Rectal smooth muscle tissue (tissue), 1 donor: ENCODE data around the gene SMC1B.
"Not testable (repeated sequence)": the region's sequence is repeated elsewhere in the genome, so short reads cannot be mapped to it uniquely, and the experiment has no call there.

Experiments used
- H3K27ac ChIP-seq: one replicate; pipeline ENCODE4 v1.7.0; 2013; ENCODE audit warnings: low read depth, low read length, inconsistent platforms
- H3K27me3 ChIP-seq: one replicate; pipeline ENCODE4 v1.7.0; 2013; ENCODE audit warnings: low read length; ENCODE audit not compliant: control insufficient read depth, insufficient read depth
- H3K36me3 ChIP-seq: one replicate; pipeline ENCODE4 v1.7.0; 2013; ENCODE audit warnings: low read length; ENCODE audit not compliant: control insufficient read depth, insufficient read depth
- H3K4me1 ChIP-seq: one replicate; pipeline ENCODE4 v1.7.0; 2013; ENCODE audit warnings: low read length; ENCODE audit not compliant: control insufficient read depth, insufficient read depth
- H3K4me3 ChIP-seq: one replicate; pipeline ENCODE4 v1.7.0; 2013; ENCODE audit warnings: low read length
- H3K9ac ChIP-seq: one replicate; pipeline ENCODE4 v1.7.0; 2013; ENCODE audit warnings: low read length

SMC1B gene

DNA sequence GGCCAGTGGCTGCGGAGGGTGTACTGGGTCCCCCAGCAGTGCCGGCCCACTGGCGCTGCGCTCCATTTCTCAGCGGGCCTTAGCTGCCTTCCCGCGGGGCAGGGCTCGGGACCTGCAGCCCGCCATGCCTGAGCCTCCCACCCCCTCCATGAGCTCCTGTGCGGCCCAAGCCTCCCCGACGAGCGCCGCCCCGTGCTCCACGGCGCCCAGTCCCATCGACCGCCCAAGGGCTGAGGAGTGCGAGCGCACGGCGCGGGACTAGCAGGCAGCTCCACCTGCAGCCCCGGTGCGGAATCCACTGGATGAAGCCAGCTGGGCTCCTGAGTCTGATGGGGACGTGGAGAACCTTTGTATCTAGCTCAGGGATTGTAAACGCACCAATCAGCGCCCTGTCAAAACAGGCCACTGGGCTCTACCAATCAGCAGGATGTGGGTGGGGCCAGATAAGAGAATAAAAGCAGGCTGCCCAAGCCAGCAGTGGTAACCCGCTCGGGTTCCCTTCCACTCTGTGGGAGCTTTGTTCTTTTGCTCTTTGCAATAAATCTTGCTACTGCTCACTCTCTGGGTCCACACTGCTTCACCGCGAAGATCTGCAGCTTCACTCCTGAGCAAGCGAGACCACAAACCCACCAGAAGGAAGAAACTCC, 23.6 kb upstream of the SMC1B start:
- not testable (repeated sequence) for H3K36me3 ChIP-seq, H3K9ac ChIP-seq, H3K27me3 ChIP-seq, H3K4me3 ChIP-seq, H3K4me1 ChIP-seq, H3K27ac ChIP-seq

DNA sequence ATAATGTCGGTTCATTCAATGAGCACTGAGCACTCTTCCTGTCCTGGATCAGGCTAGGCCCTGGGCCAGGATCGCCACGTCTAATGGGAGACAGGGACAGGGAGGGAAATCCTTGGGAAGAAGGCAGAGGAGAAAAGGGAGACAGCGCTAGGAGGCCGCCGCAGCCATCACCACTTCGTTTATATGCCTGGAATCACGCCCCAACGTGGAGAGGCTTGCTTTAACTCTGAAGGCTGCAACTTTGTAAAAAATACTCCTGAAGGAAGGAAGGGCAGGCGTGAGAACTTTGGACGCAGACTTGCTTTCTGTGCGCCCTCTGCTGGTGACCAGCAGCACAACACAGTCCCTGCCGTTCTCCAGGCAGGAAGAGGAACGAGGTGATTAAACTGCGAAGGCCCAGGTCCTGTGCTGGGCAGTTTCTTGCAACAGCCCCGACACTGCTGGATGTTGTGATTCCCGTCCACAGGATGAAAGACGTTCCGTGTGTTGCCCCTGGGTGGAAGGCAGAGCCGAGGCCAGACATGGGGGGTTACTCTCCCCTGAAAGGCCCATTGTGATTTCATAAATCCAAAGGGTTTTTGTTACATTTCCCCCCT, 22.2 kb upstream of the SMC1B start:
- H3K4me3 ChIP-seq = peak overlapping the region; percentile 0
- no peak overlapping the region for H3K9ac ChIP-seq
- H3K4me1 ChIP-seq = no peaks in the 10 kb centered on the region
- no peaks in the 10 kb centered on the region for H3K36me3 ChIP-seq
- no peaks in the 10 kb centered on the region for H3K27me3 ChIP-seq
- peak overlapping the region; percentile 18 for H3K27ac ChIP-seq

DNA sequence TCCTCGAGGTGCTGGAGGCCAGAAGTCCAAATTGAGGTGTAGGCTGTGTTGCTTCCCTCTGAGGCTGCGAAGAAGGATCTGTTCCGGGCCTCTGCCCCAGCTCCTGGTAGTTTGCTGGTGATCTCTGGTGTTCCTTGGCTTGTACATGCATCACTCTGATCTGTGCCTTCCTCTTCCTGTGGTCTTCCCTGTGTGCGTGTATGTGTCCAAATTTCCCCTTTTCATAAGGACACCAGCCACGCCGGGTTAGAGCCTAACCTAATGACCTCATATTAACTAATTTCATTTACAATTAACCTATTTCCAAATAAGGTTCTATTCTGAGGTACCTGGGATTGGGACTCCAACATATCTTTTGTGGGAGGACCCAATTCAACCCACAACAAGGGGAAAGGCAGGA, 21.6 kb upstream of the SMC1B start:
- Histone ChIP-seq H3K4me1 (no peaks in the 10 kb centered on the region), H3K36me3 (no peaks in the 10 kb centered on the region), H3K27ac (no peak overlapping the region), H3K9ac (no peak overlapping the region), H3K4me3 (no peak overlapping the region), H3K27me3 (no peaks in the 10 kb centered on the region)

DNA sequence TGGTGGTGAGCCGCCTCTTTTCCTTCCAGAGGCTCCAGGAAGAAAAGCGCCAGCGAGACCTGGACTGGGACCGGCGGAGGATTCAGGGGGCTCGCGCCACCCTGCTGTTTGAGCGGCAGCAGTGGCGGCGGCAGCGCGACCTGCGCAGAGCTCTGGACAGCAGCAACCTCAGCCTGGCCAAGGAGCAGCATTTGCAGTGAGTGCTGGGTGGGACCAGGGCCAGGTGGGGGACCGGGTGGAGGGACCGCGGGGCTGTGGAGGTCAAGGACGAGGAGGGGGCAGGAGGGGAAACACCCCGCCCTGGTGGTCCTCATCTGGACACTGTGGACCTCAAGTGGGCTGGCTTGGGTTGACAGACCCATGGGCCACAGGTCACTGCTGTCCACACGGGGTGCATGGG, 17.5 kb upstream of the SMC1B start:
- H3K9ac ChIP-seq = no peak overlapping the region
- no peaks in the 10 kb centered on the region for H3K4me1 ChIP-seq
- no peaks in the 10 kb centered on the region for H3K27me3 ChIP-seq
- no peak overlapping the region for H3K4me3 ChIP-seq
- H3K27ac ChIP-seq = no peak overlapping the region
- H3K36me3 ChIP-seq = no peaks in the 10 kb centered on the region

DNA sequence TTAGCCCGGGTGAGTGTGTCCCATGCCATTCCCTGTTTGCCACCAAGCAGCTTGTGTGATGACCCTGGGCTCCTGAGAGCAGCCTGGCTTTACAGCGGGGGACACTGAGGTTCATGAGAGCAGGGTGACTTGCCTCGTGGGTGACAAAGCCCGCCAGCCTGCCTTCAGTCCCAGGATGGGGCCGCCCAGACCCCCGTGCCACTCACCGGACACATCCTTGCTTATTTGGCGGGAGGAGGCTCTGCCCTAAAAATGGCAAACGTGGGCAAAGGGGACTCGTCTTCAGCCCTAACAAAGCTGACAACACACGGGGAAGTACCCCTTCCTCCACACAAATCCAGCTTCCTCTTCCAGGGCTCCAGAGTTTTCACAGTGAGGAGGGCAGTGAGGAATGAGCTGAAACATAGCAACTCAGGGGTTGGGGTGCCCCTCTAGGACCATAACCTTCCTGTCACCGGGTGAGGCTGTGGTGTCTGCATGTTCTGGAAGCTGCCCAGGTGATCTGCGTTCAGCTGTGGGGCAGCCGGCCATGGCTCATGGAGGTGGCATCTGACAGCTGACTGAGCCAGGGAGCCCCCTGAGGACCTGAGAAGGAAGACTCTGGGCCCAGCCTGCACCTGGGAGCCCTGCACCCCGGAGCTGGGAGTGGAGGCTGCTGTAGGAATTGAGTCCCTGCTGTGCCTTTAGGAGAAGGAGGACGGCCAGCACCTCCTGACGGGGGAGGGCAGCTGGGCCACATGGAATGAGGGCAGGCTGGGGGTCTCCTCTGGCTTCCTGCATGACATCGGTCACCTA, 16.8 kb upstream of the SMC1B start:
- H3K36me3 ChIP-seq = no peaks in the 10 kb centered on the region
- no peak overlapping the region for H3K9ac ChIP-seq
- H3K27ac ChIP-seq = no peak overlapping the region
- no peaks in the 10 kb centered on the region for H3K27me3 ChIP-seq
- no peak overlapping the region for H3K4me3 ChIP-seq
- H3K4me1 ChIP-seq = no peaks in the 10 kb centered on the region

DNA sequence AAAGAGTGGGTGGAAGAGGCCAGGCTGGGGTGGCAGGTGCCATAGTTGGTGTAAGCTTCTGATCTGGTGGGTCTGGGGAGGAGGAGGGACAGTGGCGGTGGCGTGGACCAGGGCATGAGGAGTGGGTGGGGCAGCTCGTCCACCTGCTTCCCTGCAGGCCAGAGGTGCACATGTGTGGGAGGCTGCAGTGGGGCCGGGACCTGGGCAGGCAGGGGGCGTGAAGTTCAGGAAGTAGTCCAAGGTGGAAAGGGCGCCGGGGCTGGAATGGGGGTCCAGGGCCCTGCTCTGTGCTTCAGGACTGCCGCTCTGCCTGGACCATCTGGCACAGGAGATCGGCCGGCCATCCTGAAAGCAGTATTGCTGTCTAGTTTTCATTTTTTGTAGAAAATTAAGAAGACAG, 16.0 kb upstream of the SMC1B start:
- Histone ChIP-seq H3K27ac (no peak overlapping the region), H3K4me3 (no peak overlapping the region), H3K4me1 (no peaks in the 10 kb centered on the region), H3K27me3 (no peaks in the 10 kb centered on the region), H3K36me3 (no peaks in the 10 kb centered on the region), H3K9ac (no peak overlapping the region)

DNA sequence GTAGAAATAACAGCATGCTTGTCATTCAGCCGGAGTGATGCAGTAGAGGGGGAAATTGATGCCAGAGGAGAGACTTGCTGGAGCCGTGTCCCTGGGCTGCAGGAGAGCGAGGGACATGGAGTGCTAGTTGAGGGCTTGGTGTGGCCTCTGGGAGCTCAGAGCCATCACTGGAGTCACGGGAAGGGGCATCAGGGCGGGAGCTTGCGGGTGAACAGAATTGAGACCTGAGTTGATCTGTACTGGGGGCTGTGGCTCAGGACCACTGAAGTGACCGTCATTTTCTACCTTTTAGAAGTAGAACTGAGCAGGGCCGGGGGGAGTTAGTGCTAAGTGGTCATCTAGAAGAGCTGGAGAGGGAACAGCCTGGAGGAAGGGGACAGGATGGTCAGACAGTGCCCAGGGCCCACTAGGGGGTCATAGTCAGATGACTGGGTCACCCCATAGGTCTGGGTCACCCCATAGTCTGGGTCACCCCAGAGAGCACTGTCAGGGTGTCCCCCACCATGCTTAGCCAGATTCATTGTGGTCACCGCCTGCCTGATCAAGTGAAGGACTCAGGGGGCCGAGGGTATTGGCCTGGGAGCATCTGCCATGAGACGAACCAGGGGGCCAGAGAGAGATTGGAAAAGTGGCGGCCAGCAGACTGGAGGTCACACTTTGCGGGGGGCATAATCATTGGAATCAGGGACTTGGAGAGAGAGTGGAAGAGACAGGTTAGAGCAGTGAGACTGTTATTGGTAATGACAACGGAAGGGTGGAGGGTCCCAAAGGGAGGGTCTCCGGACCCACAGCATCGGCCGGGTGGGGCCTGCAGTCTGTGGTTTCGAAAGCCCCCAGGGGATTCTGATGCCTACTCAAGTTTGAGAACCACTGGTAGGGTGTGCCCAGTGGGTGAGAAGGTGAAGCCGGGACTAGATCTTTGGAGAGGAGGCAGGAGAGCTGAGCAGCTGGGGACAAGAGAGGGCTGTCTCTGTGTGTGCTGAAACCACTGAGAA, 15.3 kb upstream of the SMC1B start:
- no peaks in the 10 kb centered on the region for H3K36me3 ChIP-seq
- H3K9ac ChIP-seq = no peak overlapping the region
- no peaks in the 10 kb centered on the region for H3K27me3 ChIP-seq
- H3K4me1 ChIP-seq = no peaks in the 10 kb centered on the region
- H3K27ac ChIP-seq = no peak overlapping the region
- H3K4me3 ChIP-seq = no peak overlapping the region

DNA sequence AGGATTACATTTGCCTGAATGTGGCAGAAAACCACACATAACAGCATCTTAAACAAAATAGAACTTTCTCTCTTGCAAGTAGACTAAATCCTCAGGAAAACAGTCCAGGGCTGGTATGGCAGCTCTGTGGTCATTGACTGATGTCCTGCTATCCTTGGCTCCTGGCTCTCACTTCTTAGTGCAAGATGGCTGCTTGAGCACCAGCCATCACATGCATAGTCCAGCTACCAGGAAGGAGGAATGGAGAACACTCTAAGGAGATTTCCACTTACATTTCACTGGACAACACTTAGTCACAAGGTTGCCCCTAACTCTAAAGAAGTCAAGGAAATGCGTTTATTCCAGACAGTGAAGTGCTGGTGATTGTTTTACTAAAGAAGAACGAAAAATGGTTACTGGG, 13.7 kb upstream of the SMC1B start:
- H3K27me3 ChIP-seq = no peaks in the 10 kb centered on the region
- no peaks in the 10 kb centered on the region for H3K36me3 ChIP-seq
- H3K4me1 ChIP-seq = no peaks in the 10 kb centered on the region
- H3K4me3 ChIP-seq = no peak overlapping the region
- no peak overlapping the region for H3K9ac ChIP-seq
- no peak overlapping the region for H3K27ac ChIP-seq

DNA sequence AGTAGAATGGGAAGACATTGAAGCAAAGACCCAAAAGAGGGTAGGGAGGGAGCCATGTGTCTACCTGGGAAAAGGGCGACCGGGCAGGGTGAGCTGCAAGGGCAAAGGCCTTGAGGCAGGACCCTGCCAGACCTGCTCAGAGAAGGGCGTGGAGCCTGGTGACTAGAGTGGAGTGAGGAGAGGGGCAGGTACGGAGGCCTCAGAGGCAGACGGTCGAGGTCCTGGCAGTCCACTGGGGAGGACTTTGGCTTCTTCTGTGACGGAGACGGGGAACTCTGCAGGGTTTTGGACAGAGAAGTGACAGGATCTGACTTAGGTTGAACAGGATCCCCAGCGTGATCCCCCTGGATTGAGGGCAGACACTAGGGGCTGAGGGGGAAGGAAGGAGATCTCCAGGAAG, 13.0 kb upstream of the SMC1B start:
- no peaks in the 10 kb centered on the region for H3K4me1 ChIP-seq

DNA sequence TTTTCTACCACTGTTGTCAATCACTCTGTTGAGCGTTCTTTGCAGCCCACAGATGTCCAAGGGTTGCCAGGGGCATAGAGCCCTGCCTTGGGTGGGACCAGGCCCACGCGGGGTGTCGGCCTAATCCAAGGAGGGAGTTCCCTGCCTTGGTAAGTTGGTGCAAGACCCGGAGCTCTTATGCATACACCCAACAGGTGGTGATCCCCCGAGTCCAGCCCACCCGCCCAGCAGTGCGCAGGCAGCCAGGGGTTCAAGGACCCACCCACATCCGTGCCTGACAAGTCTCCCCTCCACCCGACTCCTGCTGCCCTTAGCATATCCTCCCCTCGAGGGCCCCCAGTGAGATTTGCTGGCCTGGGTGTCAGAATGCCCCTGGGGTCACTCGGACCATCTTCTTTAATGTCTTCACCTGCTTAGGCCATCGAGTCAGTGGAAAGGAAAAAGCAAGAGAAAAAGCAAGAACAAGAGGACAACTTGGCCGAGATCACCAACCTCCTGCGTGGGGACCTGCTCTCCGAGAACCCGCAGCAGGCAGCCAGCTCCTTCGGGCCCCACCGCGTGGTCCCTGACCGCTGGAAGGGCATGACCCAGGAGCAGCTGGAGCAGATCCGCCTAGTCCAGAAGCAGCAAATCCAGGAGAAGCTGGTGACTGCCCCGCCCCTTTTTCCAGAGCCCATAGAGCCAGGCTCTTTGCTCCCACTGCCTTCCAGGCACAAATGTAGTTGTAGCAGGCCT, 12.3 kb upstream of the SMC1B start:
- Histone ChIP-seq H3K27ac (no peak overlapping the region), H3K4me1 (no peaks in the 10 kb centered on the region), H3K36me3 (no peaks in the 10 kb centered on the region), H3K27me3 (no peaks in the 10 kb centered on the region), H3K9ac (no peak overlapping the region), H3K4me3 (no peak overlapping the region)

More for the DNA sequence above, 13.0 kb upstream of the SMC1B start:
- Histone ChIP-seq H3K4me3 (no peak overlapping the region), H3K36me3 (no peaks in the 10 kb centered on the region), H3K27me3 (no peaks in the 10 kb centered on the region), H3K9ac (no peak overlapping the region), H3K27ac (no peak overlapping the region)

DNA sequence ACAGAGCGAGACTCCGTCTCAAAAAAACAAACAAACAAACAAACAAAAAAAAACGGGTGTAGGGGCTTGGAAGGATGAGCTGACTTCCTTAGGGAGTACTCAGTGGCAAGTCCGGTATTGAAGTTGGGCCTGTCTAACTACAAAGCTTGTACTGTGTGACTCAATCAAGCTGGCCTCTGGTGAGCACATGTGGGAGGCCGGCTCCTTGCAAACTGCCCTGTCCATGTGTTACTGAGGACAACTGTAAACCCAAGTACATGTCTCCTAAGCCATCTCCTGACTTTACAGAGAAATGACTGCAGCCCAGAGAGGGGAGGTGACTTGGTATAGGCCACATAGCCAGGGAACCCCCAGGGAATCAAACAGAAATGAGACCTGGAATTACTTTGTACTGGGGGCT, 11.7 kb upstream of the SMC1B start:
- no peaks in the 10 kb centered on the region for H3K4me1 ChIP-seq
- no peaks in the 10 kb centered on the region for H3K36me3 ChIP-seq
- H3K27me3 ChIP-seq = no peaks in the 10 kb centered on the region
- H3K4me3 ChIP-seq = no peak overlapping the region
- H3K9ac ChIP-seq = no peak overlapping the region
- no peak overlapping the region for H3K27ac ChIP-seq
